ENCODE results near the gene COL27A1.

COL27A1 gene

GRCh38 chr9:114198249-114199040, 43.1 kb downstream of the COL27A1 start:
- H3K9ac ChIP-seq (ENCODE audit: low read length) = no peak overlapping the region
- no peaks in the 10 kb centered on the region for H3K9me2 ChIP-seq (ENCODE audit: low read depth, low read length)
- no peaks in the 10 kb centered on the region for H3K36me3 ChIP-seq (ENCODE audit: insufficient read depth, low read length)
- no peak overlapping the region for H3K4me3 ChIP-seq (ENCODE audit: low read depth, low read length, poor library complexity, severe bottlenecking)
- H3K27ac ChIP-seq (ENCODE audit: low read depth, low read length, poor library complexity, severe bottlenecking) = no peak overlapping the region
- H3F3A ChIP-seq (ENCODE audit: insufficient read depth, low read length) = no peaks in the 10 kb centered on the region
- TF ChIP-seq EZH2 (IDR thresholded peaks at IDR 0.05; ENCODE audit: borderline replicate concordance, low read length) (no peak), CTCF (IDR thresholded peaks at IDR 0.05; ENCODE audit: low read length) (no peak)
- no peaks in the 10 kb centered on the region for H3K79me2 ChIP-seq (ENCODE audit: insufficient read depth, low read length)
- no peaks in the 10 kb centered on the region for H4K20me1 ChIP-seq (ENCODE audit: insufficient read depth, low read length)
- no peaks in the 10 kb centered on the region for H3K9me3 ChIP-seq (ENCODE audit: low read length)
- H3K4me1 ChIP-seq (ENCODE audit: insufficient read depth, low read length, severe bottlenecking) = no peaks in the 10 kb centered on the region
- no peaks in the 10 kb centered on the region for H3K27me3 ChIP-seq (ENCODE audit: insufficient read depth, low read length)
- no peak overlapping the region for H2AFZ ChIP-seq (ENCODE audit: low read length)
- H3K4me2 ChIP-seq (ENCODE audit: low read length) = no peak overlapping the region

- Histone ChIP-seq H3F3A (ENCODE audit: insufficient read depth, low read length) (no peaks in the 10 kb centered on the region), H3K79me2 (ENCODE audit: insufficient read depth, low read length) (no peaks in the 10 kb centered on the region), H3K9ac (ENCODE audit: low read length) (no peak overlapping the region), H3K27me3 (ENCODE audit: insufficient read depth, low read length) (no peaks in the 10 kb centered on the region), H3K4me1 (ENCODE audit: insufficient read depth, low read length, severe bottlenecking) (no peaks in the 10 kb centered on the region), H3K9me2 (ENCODE audit: low read depth, low read length) (no peaks in the 10 kb centered on the region), H3K36me3 (ENCODE audit: insufficient read depth, low read length) (no peaks in the 10 kb centered on the region), H3K9me3 (ENCODE audit: low read length) (no peaks in the 10 kb centered on the region), H3K4me3 (ENCODE audit: low read depth, low read length, poor library complexity, severe bottlenecking) (no peak overlapping the region), H2AFZ (ENCODE audit: low read length) (no peak overlapping the region), H4K20me1 (ENCODE audit: insufficient read depth, low read length) (no peaks in the 10 kb centered on the region), H3K4me2 (ENCODE audit: low read length) (no peak overlapping the region), H3K27ac (ENCODE audit: low read depth, low read length, poor library complexity, severe bottlenecking) (no peak overlapping the region)
- no peak for TF ChIP-seq CTCF (IDR thresholded peaks at IDR 0.05; ENCODE audit: low read length)
- no peak for TF ChIP-seq EZH2 (IDR thresholded peaks at IDR 0.05; ENCODE audit: borderline replicate concordance, low read length)
Observed at GRCh38 chr9:114200721-114201300, 45.5 kb downstream of the COL27A1 start.

- no peak overlapping the region for H2AFZ ChIP-seq (ENCODE audit: low read length)
- no peaks in the 10 kb centered on the region for H3K4me1 ChIP-seq (ENCODE audit: insufficient read depth, low read length, severe bottlenecking)
- no peak overlapping the region for H3K4me3 ChIP-seq (ENCODE audit: low read depth, low read length, poor library complexity, severe bottlenecking)
- H3K9me3 ChIP-seq (ENCODE audit: low read length) = no peaks in the 10 kb centered on the region
- no peaks in the 10 kb centered on the region for H3K36me3 ChIP-seq (ENCODE audit: insufficient read depth, low read length)
- no peak overlapping the region for H3K27ac ChIP-seq (ENCODE audit: low read depth, low read length, poor library complexity, severe bottlenecking)
- no peak overlapping the region for H3K9ac ChIP-seq (ENCODE audit: low read length)
- H3K79me2 ChIP-seq (ENCODE audit: insufficient read depth, low read length) = no peaks in the 10 kb centered on the region
- no peak overlapping the region for H3K4me2 ChIP-seq (ENCODE audit: low read length)
- H3K9me2 ChIP-seq (ENCODE audit: low read depth, low read length) = no peaks in the 10 kb centered on the region
- H3K27me3 ChIP-seq (ENCODE audit: insufficient read depth, low read length) = no peaks in the 10 kb centered on the region
- H3F3A ChIP-seq (ENCODE audit: insufficient read depth, low read length) = no peaks in the 10 kb centered on the region
- no peak for TF ChIP-seq EZH2 (IDR thresholded peaks at IDR 0.05; ENCODE audit: borderline replicate concordance, low read length)
- TF ChIP-seq CTCF (IDR thresholded peaks at IDR 0.05; ENCODE audit: low read length) = no peak
- H4K20me1 ChIP-seq (ENCODE audit: insufficient read depth, low read length) = no peaks in the 10 kb centered on the region
Observed at GRCh38 chr9:114202396-114202795, 47.1 kb downstream of the COL27A1 start.

Data from OCI-LY1 (cell line).